HepG2 (cell line): Measurements from ENCODE around the gene TSPAN15. TPM values are rescaled to one million over a fixed set of nuclear protein-coding genes. Genes with fewer than 3 reads are reported as not detected.

Source experiments
- AGO2 ChIP-seq: fragments of 200-400 bp; formaldehyde crosslinking; optimal IDR thresholded peaks from 2 replicates; pipeline ENCODE3; 2017; ENCODE audit warnings: mild to moderate bottlenecking, low read depth, low read length, moderate library complexity
- CHCHD3 ChIP-seq: sonication (generic); formaldehyde crosslinking; IDR thresholded peaks from 2 replicates; pipeline ENCODE4 v1.8.0; 2022; ENCODE audit warnings: mild to moderate bottlenecking, missing genetic modification reagents, moderate library complexity
- FOXK1 ChIP-seq: sonication (generic); formaldehyde crosslinking; IDR thresholded peaks from 2 replicates; pipeline ENCODE4 v1.4.0; 2020; ENCODE audit warnings: low read depth, missing genetic modification reagents, borderline replicate concordance
- GABPB1 ChIP-seq: IDR thresholded peaks from 2 replicates; pipeline ENCODE4 v1.6.1; 2016; ENCODE audit warnings: mild to moderate bottlenecking, missing genetic modification reagents, moderate library complexity, missing compliant biosample characterization
- HNRNPK ChIP-seq: fragments of 200-400 bp; formaldehyde crosslinking; IDR thresholded peaks from 2 replicates; pipeline ENCODE4 v1.6.1; 2018; ENCODE audit warnings: low read length, low read depth, moderate library complexity, mild to moderate bottlenecking; ENCODE audit not compliant: poor library complexity, severe bottlenecking
- KDM2A ChIP-seq: sonication (generic); formaldehyde crosslinking; IDR thresholded peaks from 2 replicates; pipeline ENCODE4 v1.4.0; 2020; ENCODE audit warnings: low read depth, missing genetic modification reagents, borderline replicate concordance
- KDM5A ChIP-seq: fragments of 200-600 bp; sonication (generic); IDR thresholded peaks from 2 replicates; pipeline ENCODE4 v1.7.0; 2018; ENCODE audit warnings: antibody characterized with exemption, mild to moderate bottlenecking, low read length, borderline replicate concordance
- KLF11 ChIP-seq: IDR thresholded peaks from 2 replicates; pipeline ENCODE4 v1.6.1; 2016; ENCODE audit warnings: missing compliant biosample characterization
- NFIB ChIP-seq: sonication (generic); formaldehyde crosslinking; IDR thresholded peaks from 2 replicates; pipeline ENCODE4 v1.9.0; 2021; ENCODE audit warnings: missing genetic modification reagents, mild to moderate bottlenecking, borderline replicate concordance
- NFKBIZ ChIP-seq: IDR thresholded peaks from 2 replicates; pipeline ENCODE4 v1.6.1; 2018; ENCODE audit warnings: missing genetic modification reagents, missing compliant biosample characterization
- REXO4 ChIP-seq: sonication (generic); formaldehyde crosslinking; IDR thresholded peaks from 2 replicates; pipeline ENCODE4 v1.8.0; 2022; ENCODE audit warnings: missing genetic modification reagents, mild to moderate bottlenecking, borderline replicate concordance
- SOX6 ChIP-seq, 2 experiments: fragments of 450-650 bp in 1 of 2; sonication (generic) in 1 of 2; formaldehyde crosslinking in 1 of 2; IDR thresholded peaks; 2 replicates each; pipeline versions ENCODE4 v1.4.0 to v1.6.1; 2017 to 2020; ENCODE audit warnings: antibody characterized with exemption in 1 of 2, mild to moderate bottlenecking in 1 of 2, missing genetic modification reagents in 1 of 2
- SRSF4 ChIP-seq: fragments of 200-400 bp; formaldehyde crosslinking; IDR thresholded peaks from one replicate; pipeline ENCODE4 v1.6.1; 2018; ENCODE audit warnings: mild to moderate bottlenecking, low read depth, low read length, moderate library complexity; ENCODE audit not compliant: poor library complexity, severe bottlenecking
- TAF1 ChIP-seq: sonication (generic); formaldehyde crosslinking; IDR thresholded peaks from 2 replicates; pipeline ENCODE4 v1.4.0; 2020; ENCODE audit warnings: missing genetic modification reagents
- TAF15 ChIP-seq: fragments of 200-400 bp; formaldehyde crosslinking; IDR thresholded peaks from one replicate; pipeline ENCODE4 v1.6.1; 2018; ENCODE audit warnings: mild to moderate bottlenecking, low read depth, low read length; ENCODE audit not compliant: poor library complexity, severe bottlenecking
- TERF1 ChIP-seq: sonication (generic); formaldehyde crosslinking; IDR thresholded peaks from 2 replicates; pipeline ENCODE4 v1.8.0; 2022; ENCODE audit warnings: mild to moderate bottlenecking, missing genetic modification reagents, moderate library complexity
- ZBTB42 ChIP-seq: sonication (generic); formaldehyde crosslinking; IDR thresholded peaks from 2 replicates; pipeline ENCODE4 v1.5.0; 2020; ENCODE audit warnings: mild to moderate bottlenecking, missing genetic modification reagents
- ZBTB46 ChIP-seq: sonication (generic); formaldehyde crosslinking; IDR thresholded peaks from 2 replicates; pipeline ENCODE4 v1.4.0; 2020; ENCODE audit warnings: mild to moderate bottlenecking, missing genetic modification reagents, borderline replicate concordance
- ZKSCAN5 ChIP-seq: sonication (generic); formaldehyde crosslinking; IDR thresholded peaks from 2 replicates; pipeline ENCODE4 v1.5.1; 2020; ENCODE audit warnings: mild to moderate bottlenecking, missing genetic modification reagents
- ZNF10 ChIP-seq: sonication (generic); formaldehyde crosslinking; IDR thresholded peaks from 2 replicates; pipeline ENCODE4 v1.4.0; 2020; ENCODE audit warnings: mild to moderate bottlenecking, low read depth, missing genetic modification reagents, borderline replicate concordance
- ZNF431 ChIP-seq: sonication (generic); formaldehyde crosslinking; IDR thresholded peaks from 2 replicates; pipeline ENCODE4 v1.9.0; 2022; ENCODE audit warnings: missing genetic modification reagents, low read depth, mild to moderate bottlenecking, borderline replicate concordance
- ZNF484 ChIP-seq: sonication (generic); formaldehyde crosslinking; IDR thresholded peaks from 2 replicates; pipeline ENCODE4 v1.5.1; 2020; ENCODE audit warnings: mild to moderate bottlenecking, low read depth, missing genetic modification reagents, borderline replicate concordance
- ZNF780A ChIP-seq: sonication (generic); formaldehyde crosslinking; IDR thresholded peaks from 2 replicates; pipeline ENCODE4 v1.8.0; 2022; ENCODE audit warnings: mild to moderate bottlenecking, missing genetic modification reagents, moderate library complexity
- polyA plus RNA-seq, 8 experiments: library from polyadenylated mRNA; depleted of rRNA in 3 of 8; stranded (reverse) in 7 of 8; unstranded in 1 of 8; fragments of >200 nt; fragmentation: Illumina TruSeq in 4 of 8; extraction: Trizol in 4 of 8; gene quantifications; 2 replicates each; pipeline versions ENCODE4 v1.2.1 to v1.2.3, GENCODE V29; 2011 to 2016; ENCODE audit warnings: low read depth in 4 of 8, missing spikeins in 1 of 8, mixed read lengths in 1 of 8; ENCODE audit not compliant: insufficient read depth in 1 of 8
- total RNA-seq, 5 experiments: library from RNA; depleted of rRNA; stranded (reverse); fragments of >200 nt; fragmentation: Illumina TruSeq; extraction: Trizol; gene quantifications; 2 replicates each; pipeline ENCODE4 v1.2.3, GENCODE V29; 2016; ENCODE audit warnings: low read depth in 1 of 5
- TF ChIP-seq, protein P1 (sequence below): sonication (generic); formaldehyde crosslinking; IDR thresholded peaks from 2 replicates; pipeline ENCODE4 v1.8.0; 2022; ENCODE audit warnings: mild to moderate bottlenecking, missing genetic modification reagents; ENCODE audit not compliant: insufficient replicate concordance

TSPAN15 gene
- total and polyA plus RNA-seq, 2 of the 13 experiments (the other 11 are each of a cell fraction or from before 2014, with no cell fraction given) = 0.27 to 3.2 TPM

GRCh38 chr10:69425511-69426298 lies 25.6 kb upstream of the TSPAN15 start (continued):
- TF ChIP-seq TERF1 (CRISPR knock-in tag) (no peak), ZNF431 (CRISPR knock-in tag) (no peak), FOXK1 (CRISPR knock-in tag) (peak; percentile 77; the same call in 1 of the 2 replicates), GABPB1 (CRISPR knock-in tag) (0 out of 2 replicates have a peak, but pooled peaks have one; percentile 48), NFIB (no peak), ZBTB46 (no peak), ZNF484 (CRISPR knock-in tag) (no peak), CHCHD3 (no peak), ZNF780A (CRISPR knock-in tag) (peak; percentile 89), ZKSCAN5 (CRISPR knock-in tag) (no peak), ZNF10 (CRISPR knock-in tag) (no peak), HNRNPK (no peak), NFKBIZ (CRISPR knock-in tag) (peak; percentile 78; the same call in 1 of the 2 replicates), REXO4 (no peak), AGO2 (no peak), ZBTB42 (CRISPR knock-in tag) (no peak), KDM2A (CRISPR knock-in tag) (0 out of 2 replicates have a peak, but pooled peaks have one; percentile 55), KDM5A (no peak), TAF15 (no peak), KLF11 (CRISPR knock-in tag) (0 out of 2 replicates have a peak, but pooled peaks have one; percentile 31), SOX6 (IDR thresholded peaks at IDR 0.05) (no peak), SOX6 (CRISPR knock-in tag; IDR thresholded peaks at IDR 0.05) (peak; percentile 97), TAF1 (no peak), SRSF4 (no peak)
- TF ChIP-seq, protein P1, sequence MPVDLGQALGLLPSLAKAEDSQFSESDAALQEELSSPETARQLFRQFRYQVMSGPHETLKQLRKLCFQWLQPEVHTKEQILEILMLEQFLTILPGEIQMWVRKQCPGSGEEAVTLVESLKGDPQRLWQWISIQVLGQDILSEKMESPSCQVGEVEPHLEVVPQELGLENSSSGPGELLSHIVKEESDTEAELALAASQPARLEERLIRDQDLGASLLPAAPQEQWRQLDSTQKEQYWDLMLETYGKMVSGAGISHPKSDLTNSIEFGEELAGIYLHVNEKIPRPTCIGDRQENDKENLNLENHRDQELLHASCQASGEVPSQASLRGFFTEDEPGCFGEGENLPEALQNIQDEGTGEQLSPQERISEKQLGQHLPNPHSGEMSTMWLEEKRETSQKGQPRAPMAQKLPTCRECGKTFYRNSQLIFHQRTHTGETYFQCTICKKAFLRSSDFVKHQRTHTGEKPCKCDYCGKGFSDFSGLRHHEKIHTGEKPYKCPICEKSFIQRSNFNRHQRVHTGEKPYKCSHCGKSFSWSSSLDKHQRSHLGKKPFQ (CRISPR knock-in tag) = no peak
